Lower lobe of right lung (tissue), 2 donors: Measurements from ENCODE around the gene ADARB1. TPM values are rescaled to one million over a fixed set of nuclear protein-coding genes. Genes with fewer than 3 reads are reported as not detected.

ENCODE experiments used
- ATAC-seq, 2 donors: fragments of 200-7000 bp; cut with Tn5 transposase; one replicate each; pipeline ENCODE4 v1.9.1; 2020 to 2022; ENCODE audit warnings: mild to moderate bottlenecking in 2 of 2, moderate library complexity in 2 of 2
- DNase-seq: peaks from one replicate; pipeline ENCODE4 v3.0.0-alpha.2; 2020
- H3K27ac ChIP-seq: fragments of 200-600 bp; one replicate; pipeline ENCODE4 v1.8.0; 2022
- H3K27me3 ChIP-seq: fragments of 200-600 bp; one replicate; pipeline ENCODE4 v1.8.0; 2022; ENCODE audit warnings: low read depth
- H3K36me3 ChIP-seq: fragments of 200-600 bp; one replicate; pipeline ENCODE4 v1.8.0; 2022; ENCODE audit warnings: mild to moderate bottlenecking
- H3K4me1 ChIP-seq: fragments of 200-600 bp; one replicate; pipeline ENCODE4 v1.8.0; 2022
- H3K4me3 ChIP-seq: fragments of 200-600 bp; one replicate; pipeline ENCODE4 v1.8.0; 2022; ENCODE audit warnings: mild to moderate bottlenecking
- H3K9me3 ChIP-seq: fragments of 200-600 bp; one replicate; pipeline ENCODE4 v1.8.0; 2022
- intact Hi-C: fragments of 100-400 bp; cut with DNase I; formaldehyde crosslinking; loops from one replicate; pipeline ENCODE4 v1.11.0; 2022
- total RNA-seq: library from RNA; stranded (reverse); fragmentation: NEBNext Ultra II Directional; extraction: Animal tissue kit (Norgen Biotek cat#: 25700); gene quantifications from one replicate; pipeline ENCODE4 v1.2.1, GENCODE V29; 2021
- TF ChIP-seq, protein P1 (sequence below): fragments of 200-600 bp; IDR thresholded peaks from one replicate; pipeline ENCODE4 v1.8.0; 2022; ENCODE audit warnings: antibody characterized with exemption, mild to moderate bottlenecking
- donor health status: DM: no; HTN: yes; CAD: no; lungs with severe emphysema.

The ADARB1 gene
- total RNA-seq, 1 donor from 2014 or later: 48.2 TPM

DNA sequence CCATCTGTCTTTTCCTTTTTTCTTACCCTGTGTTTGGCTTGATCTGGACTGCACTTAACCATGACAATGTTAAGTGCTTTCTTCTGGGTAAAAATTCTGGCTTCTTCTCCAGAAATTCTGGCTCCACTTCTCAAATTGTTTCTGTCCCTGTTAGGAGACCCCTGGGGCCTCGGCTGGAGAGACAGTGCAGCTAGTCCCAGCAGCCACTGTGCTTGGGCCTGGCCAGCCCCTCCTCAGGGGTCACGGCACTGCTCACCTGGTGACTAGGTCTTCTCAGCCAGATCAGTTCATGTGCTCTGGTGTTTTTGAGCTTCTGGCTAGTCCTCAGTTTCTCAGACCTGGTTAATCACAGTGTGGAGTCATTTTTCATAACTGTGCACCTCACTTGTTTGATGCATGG, 72.4 kb downstream of the ADARB1 start:
- TF ChIP-seq, protein P1, sequence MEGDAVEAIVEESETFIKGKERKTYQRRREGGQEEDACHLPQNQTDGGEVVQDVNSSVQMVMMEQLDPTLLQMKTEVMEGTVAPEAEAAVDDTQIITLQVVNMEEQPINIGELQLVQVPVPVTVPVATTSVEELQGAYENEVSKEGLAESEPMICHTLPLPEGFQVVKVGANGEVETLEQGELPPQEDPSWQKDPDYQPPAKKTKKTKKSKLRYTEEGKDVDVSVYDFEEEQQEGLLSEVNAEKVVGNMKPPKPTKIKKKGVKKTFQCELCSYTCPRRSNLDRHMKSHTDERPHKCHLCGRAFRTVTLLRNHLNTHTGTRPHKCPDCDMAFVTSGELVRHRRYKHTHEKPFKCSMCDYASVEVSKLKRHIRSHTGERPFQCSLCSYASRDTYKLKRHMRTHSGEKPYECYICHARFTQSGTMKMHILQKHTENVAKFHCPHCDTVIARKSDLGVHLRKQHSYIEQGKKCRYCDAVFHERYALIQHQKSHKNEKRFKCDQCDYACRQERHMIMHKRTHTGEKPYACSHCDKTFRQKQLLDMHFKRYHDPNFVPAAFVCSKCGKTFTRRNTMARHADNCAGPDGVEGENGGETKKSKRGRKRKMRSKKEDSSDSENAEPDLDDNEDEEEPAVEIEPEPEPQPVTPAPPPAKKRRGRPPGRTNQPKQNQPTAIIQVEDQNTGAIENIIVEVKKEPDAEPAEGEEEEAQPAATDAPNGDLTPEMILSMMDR: no peak
- DNase-seq (no peak), ATAC-seq (no peak)
- Histone ChIP-seq H3K27ac (no peak overlapping the region), H3K4me3 (no peak overlapping the region), H3K4me1 (peaks cover 13% of the 10 kb centered on the region), H3K9me3 (no peaks in the 10 kb centered on the region), H3K27me3 (no peaks in the 10 kb centered on the region), H3K36me3 (peaks cover 25% of the 10 kb centered on the region)
- intact Hi-C loops: no loop called here

DNA sequence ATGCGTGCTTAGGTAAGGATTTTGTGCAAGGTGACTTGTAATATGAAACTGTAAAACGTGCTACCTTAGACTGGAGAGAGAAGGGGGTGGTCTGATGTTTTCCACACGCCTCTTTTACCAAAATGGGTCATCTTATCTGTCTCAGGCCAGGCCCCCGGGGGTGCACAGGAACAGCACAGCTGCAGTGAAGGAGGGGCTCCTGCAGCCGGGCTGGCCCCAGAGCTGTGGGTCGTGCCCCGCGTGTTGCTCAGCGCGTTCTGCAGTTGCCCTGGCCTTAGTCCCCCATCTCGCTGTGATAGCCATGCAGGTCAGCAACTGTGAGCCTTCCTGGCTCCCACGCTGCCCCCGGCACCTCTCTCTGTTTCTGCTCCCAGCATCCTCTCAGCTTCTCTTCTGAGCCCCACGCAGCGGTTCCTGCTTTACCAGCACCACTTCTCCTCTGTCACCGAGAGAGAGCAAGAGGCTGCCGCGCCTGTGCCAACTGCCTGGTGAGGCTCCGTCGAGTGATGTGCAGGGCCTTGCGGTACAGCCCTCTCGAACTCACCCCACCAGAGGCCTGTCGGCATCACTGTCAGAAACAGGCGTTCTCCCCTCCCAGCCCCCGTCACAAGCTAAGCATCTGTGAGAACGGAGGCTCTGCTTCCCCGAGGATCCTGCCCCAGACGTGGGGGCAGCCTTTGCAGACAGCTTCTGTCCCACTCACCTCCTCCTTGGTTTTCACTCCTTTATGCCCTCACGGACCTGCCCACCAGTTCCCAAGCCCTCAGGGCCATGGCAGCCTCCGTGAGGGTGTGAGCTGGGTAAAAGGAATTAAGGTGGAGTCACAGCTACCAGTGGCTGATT, 73.3 kb downstream of the ADARB1 start:
- Histone ChIP-seq H3K4me1 (peaks cover 16% of the 10 kb centered on the region), H3K36me3 (peaks cover 25% of the 10 kb centered on the region), H3K9me3 (no peaks in the 10 kb centered on the region), H3K4me3 (no peak overlapping the region), H3K27ac (no peak overlapping the region), H3K27me3 (no peaks in the 10 kb centered on the region)
- no peak for DNase-seq
- TF ChIP-seq, protein P1: no peak
- intact Hi-C loops: no loop called here
- no peak for ATAC-seq

DNA sequence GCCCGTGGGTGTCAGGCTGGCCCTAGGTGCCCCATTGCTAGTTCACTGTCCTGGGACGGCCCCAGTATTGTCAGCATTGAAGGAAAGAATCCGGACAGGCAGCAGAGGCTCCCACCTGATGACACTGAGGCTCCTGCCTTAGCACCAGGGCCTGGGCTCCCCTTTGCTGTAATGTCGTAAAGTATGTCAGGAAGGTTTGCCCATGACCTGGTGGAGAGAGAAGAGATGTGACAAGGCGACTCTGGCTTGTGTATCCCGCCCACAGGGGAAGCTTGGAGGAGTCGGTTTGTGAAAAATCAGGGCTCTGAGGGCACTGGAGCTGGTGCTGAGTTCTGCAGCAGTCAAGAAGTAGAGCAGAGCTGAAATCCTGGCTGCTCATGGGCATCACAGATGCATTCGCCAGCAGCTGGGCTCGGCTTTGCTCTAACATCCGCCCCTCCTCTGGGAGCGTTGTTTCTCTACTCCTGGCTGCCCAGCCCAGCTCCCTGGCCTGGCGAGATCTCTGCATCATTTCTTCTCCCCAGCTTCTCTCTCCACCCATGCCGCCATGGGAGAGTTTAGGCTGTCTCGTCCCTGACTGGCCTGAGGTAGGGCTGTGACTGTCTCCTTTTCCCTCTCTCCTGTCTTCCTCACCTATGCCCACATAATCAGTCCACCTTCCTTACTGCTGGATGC, 74.1 kb downstream of the ADARB1 start:
- Histone ChIP-seq H3K4me3 (no peak overlapping the region), H3K27ac (no peak overlapping the region), H3K27me3 (no peaks in the 10 kb centered on the region), H3K36me3 (peaks cover 25% of the 10 kb centered on the region), H3K9me3 (no peaks in the 10 kb centered on the region), H3K4me1 (peaks cover 18% of the 10 kb centered on the region)
- DNase-seq (no peak), ATAC-seq (no peak)
- TF ChIP-seq, protein P1: no peak
- intact Hi-C loops: no loop called here

DNA sequence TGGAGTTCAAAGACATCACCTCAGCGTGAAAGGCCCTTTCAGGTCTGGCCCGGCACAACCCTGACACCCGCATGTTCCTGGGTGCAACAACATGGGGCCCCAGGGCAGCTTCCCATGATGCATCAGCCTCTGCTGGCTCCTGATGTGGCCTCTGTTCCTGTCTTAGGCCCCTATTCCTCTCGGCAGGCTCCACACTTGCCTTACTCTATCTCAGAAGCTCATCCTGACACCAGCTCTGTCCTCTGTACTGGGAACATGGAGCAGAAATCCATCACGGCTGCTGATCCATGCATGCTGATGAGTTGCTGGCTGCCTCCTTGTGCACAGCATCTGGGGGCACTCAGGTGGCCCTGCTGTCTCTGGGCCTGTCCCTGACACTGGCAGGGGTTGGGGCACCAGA, 74.6 kb downstream of the ADARB1 start:
- no peaks in the 10 kb centered on the region for H3K27me3 ChIP-seq
- no peak overlapping the region for H3K4me3 ChIP-seq
- H3K4me1 ChIP-seq: peaks cover 21% of the 10 kb centered on the region
- no peak for ATAC-seq
- TF ChIP-seq, protein P1: no peak
- no peaks in the 10 kb centered on the region for H3K9me3 ChIP-seq
- intact Hi-C loops: no loop called here
- no peak overlapping the region for H3K27ac ChIP-seq
- no peak for DNase-seq
- peaks cover 25% of the 10 kb centered on the region for H3K36me3 ChIP-seq

DNA sequence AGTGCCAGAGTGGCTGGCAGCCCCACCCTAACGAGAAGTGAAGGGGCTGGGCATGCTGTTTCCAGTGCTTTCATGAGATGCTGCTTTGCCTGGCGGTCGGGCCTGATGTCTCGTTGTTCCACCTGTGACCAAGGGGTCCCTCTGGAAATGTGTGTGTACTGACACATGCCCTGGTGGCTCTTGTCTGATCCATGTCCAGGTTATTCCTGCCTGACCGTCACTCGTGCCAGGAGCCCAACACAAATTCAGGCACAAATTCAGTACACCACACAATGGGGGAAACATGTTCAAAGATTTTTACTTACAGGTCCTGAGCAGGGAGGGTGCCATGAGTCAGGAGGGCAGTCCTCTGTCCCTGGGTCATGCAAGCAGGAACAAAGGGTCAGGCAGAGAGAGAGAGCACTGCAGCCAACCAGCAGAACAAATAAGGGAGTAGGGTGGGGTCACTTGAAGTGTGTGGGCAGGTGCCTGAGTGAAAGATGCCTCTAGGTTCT, 76.3 kb downstream of the ADARB1 start:
- intact Hi-C loops: no loop called here
- no peak for DNase-seq
- TF ChIP-seq, protein P1: no peak

More for the DNA sequence above, 76.3 kb downstream of the ADARB1 start:
- H3K36me3 ChIP-seq: peaks cover 13% of the 10 kb centered on the region
- no peaks in the 10 kb centered on the region for H3K9me3 ChIP-seq
- H3K4me3 ChIP-seq: no peak overlapping the region
- H3K4me1 ChIP-seq: peaks cover 21% of the 10 kb centered on the region
- ATAC-seq: peak in 1 of 2 donors; percentile 31
- no peak overlapping the region for H3K27ac ChIP-seq
- H3K27me3 ChIP-seq: no peaks in the 10 kb centered on the region
